Measurements from ENCODE around the gene MS4A2. TPM values are rescaled to one million over a fixed set of nuclear protein-coding genes. Genes with fewer than 3 reads are reported as not detected.

MS4A2 gene
- total RNA-seq, 1 experiment from 2014 or later = not detected

- H3K36me3 Mint-ChIP-seq (ENCODE audit: insufficient read depth in 1 of 3, low read depth in 3 of 3) = peaks cover 6 to 19% (median 16%) of the 10 kb centered on the region in 3 experiments
- H2AK5ac ChIP-seq (ENCODE audit: insufficient read length, low read length) = no peak overlapping the region
- no peak overlapping the region for H2BK120ac ChIP-seq (ENCODE audit: low read depth, low read length, poor library complexity, severe bottlenecking)
- H2BK5ac ChIP-seq (ENCODE audit: insufficient read length, low read length) = no peak overlapping the region
- H2BK12ac ChIP-seq (ENCODE audit: insufficient read length, low read depth, low read length) = no peak overlapping the region
- H3K9me3 ChIP-seq (ENCODE audit: control insufficient read depth, low read depth, low read length) = peaks cover 10% of the 10 kb centered on the region
- H3K23ac ChIP-seq (ENCODE audit: insufficient read length, low read depth, low read length) = no peak overlapping the region
- H3K56ac ChIP-seq (ENCODE audit: insufficient read length, low read depth, low read length) = no peak overlapping the region
- H3K23me2 ChIP-seq (ENCODE audit: insufficient read length, low read depth, low read length, poor library complexity, severe bottlenecking) = no peaks in the 10 kb centered on the region
- H3K4me2 ChIP-seq (ENCODE audit: insufficient read depth, insufficient read length, low read length) = no peak overlapping the region
- no peaks in the 10 kb centered on the region for H4K20me1 ChIP-seq (ENCODE audit: control insufficient read depth, insufficient read depth, insufficient read length)
- no peak overlapping the region for H3K4ac ChIP-seq (ENCODE audit: low read depth, low read length)
- no peak for DNase-seq
- no peaks in the 10 kb centered on the region for H3K79me2 ChIP-seq (ENCODE audit: insufficient read depth, low read length)
- no peak overlapping the region for H2BK15ac ChIP-seq (ENCODE audit: low read depth, low read length)
- no peak overlapping the region for H2AFZ ChIP-seq (ENCODE audit: low read length)
- no peak overlapping the region for H3K18ac ChIP-seq (ENCODE audit: insufficient read length, low read depth, low read length)
- no peak overlapping the region for H3K27ac ChIP-seq (ENCODE audit: insufficient read length, low read depth, low read length)
- H3K9ac ChIP-seq (ENCODE audit: extremely low read depth, insufficient read length, low read length) = no peak overlapping the region
- peaks cover 3% of the 10 kb centered on the region; the same call in 1 of the 2 replicates for H3K27me3 Mint-ChIP-seq (ENCODE audit: low read depth)
- no peaks in the 10 kb centered on the region for H3K27me3 ChIP-seq (ENCODE audit: insufficient read depth, low read length)
- H3K4me3 Mint-ChIP-seq = no peak overlapping the region
- H4K5ac ChIP-seq (ENCODE audit: insufficient read length, low read depth, low read length) = no peak overlapping the region
- H4K91ac ChIP-seq (ENCODE audit: insufficient read length, low read depth, low read length) = no peak overlapping the region
- H3K4me1 ChIP-seq (ENCODE audit: insufficient read depth, low read length) = no peaks in the 10 kb centered on the region
- peaks cover 21 to 22% of the 10 kb centered on the region in 2 experiments for H3K9me3 Mint-ChIP-seq
- no peak overlapping the region for H2BK20ac ChIP-seq (ENCODE audit: low read depth, low read length, poor library complexity, severe bottlenecking)
- H3K27ac Mint-ChIP-seq = no peak overlapping the region
- WGBS (ENCODE audit: extremely low coverage, insufficient read length, low lambda C conversion rate) = no CpG with 5 or more reads among the region's 3 CpGs
- H3T11ph ChIP-seq (ENCODE audit: low read length) = no peak overlapping the region
- H3K79me1 ChIP-seq (ENCODE audit: insufficient read depth, low read depth, low read length, poor library complexity, severe bottlenecking) = no peaks in the 10 kb centered on the region
- TF ChIP-seq CTCF (conservative IDR thresholded peaks at IDR 0.05) = no peak
- no peak overlapping the region for H3K14ac ChIP-seq (ENCODE audit: insufficient read depth, low read length)
- peaks cover 11 to 12% of the 10 kb centered on the region in 2 experiments; a peak in 3 of 4 replicates for H3K4me1 Mint-ChIP-seq
- H4K8ac ChIP-seq (replicated peaks; ENCODE audit: insufficient read length, low read depth, low read length) = no peak overlapping the region
Observed at GRCh38 chr11:60131912-60132311, 43.4 kb downstream of the MS4A2 start.
